HepG2 (cell line): ENCODE data around the gene RIPOR3. TPM values are rescaled to one million over a fixed set of nuclear protein-coding genes. Genes with fewer than 3 reads are reported as not detected.

Experiments used
- ATAC-seq: fragments of 200-7000 bp; cut with Tn5 transposase; 3 replicates; pipeline ENCODE4 v1.9.1; 2020; ENCODE audit warnings: mild to moderate bottlenecking, moderate library complexity
- BruUV-seq: library from RNA; stranded (reverse); fragments of 400-500 nt; replicated peaks from 2 replicates; lab custom pipeline; 2021; lab: Mats Ljungman, UMichigan
- CTCF ChIA-PET: fragments of 300-600 bp; formaldehyde crosslinking; extraction: SDS; loops from one replicate; lab custom pipeline; 2021; ENCODE audit warnings: low total read pairs, inconsistent platforms, low intra/inter-chr PET ratio; lab: Yijun Ruan, JAX
- POLR2A ChIA-PET: fragments of 350-600 bp; sonication (Branson Sonifier 250); formaldehyde crosslinking; loops from one replicate; lab custom pipeline; 2020; ENCODE audit warnings: antibody characterized with exemption, inconsistent platforms; lab: Yijun Ruan, JAX
- DNase-seq: peaks from one replicate; pipeline ENCODE4 v3.0.0-alpha.2; 2015; ENCODE audit warnings: low spot score
- FAIRE-seq: peaks from 3 replicates; lab custom pipeline; 2011; peaks lifted over from hg19 to GRCh38; lab: Jason Lieb, UNC
- H2AFZ ChIP-seq: one replicate; pipeline ENCODE4 v1.6.1; 2011; ENCODE audit warnings: low read length, inconsistent platforms
- H3K27ac ChIP-seq: fragments of 300-600 bp; 3 replicates; pipeline ENCODE4 v1.8.0; 2011; ENCODE audit warnings: mixed run types, mild to moderate bottlenecking, mixed read lengths, low read length, inconsistent platforms; ENCODE audit not compliant: insufficient read depth; ENCODE audit errors: extremely low read length
- H3K27me3 ChIP-seq, 2 experiments: fragments of 200-600 bp in 1 of 2; 2 replicates in 1 of 2; 3 replicates in 1 of 2; pipeline versions ENCODE4 v1.6.0 to v1.8.0; 2011; ENCODE audit warnings: low read length in 2 of 2, mild to moderate bottlenecking in 2 of 2, moderate library complexity in 2 of 2, inconsistent platforms in 1 of 2; ENCODE audit not compliant: insufficient read depth in 2 of 2, control insufficient read depth in 1 of 2
- H3K36me3 ChIP-seq, 2 experiments: fragments of 200-600 bp in 1 of 2; replicated peaks in 1 of 2; 2 replicates in 1 of 2; 3 replicates in 1 of 2; pipeline versions ENCODE4 v1.5.1 to v1.8.0; 2011; ENCODE audit warnings: low read length in 2 of 2, inconsistent platforms in 1 of 2; ENCODE audit not compliant: insufficient read depth in 2 of 2, control insufficient read depth in 1 of 2
- H3K4me1 ChIP-seq: 2 replicates; pipeline ENCODE4 v1.5.1; 2012; ENCODE audit warnings: low read length, inconsistent platforms; ENCODE audit not compliant: insufficient read depth
- H3K4me2 ChIP-seq: 2 replicates; pipeline ENCODE4 v1.6.0; 2011; ENCODE audit warnings: low read depth, low read length, inconsistent platforms
- H3K4me3 ChIP-seq, 3 experiments: fragments of 200-600 bp in 1 of 3; sonication (generic), shearing (Covaris generic) in 1 of 3; replicated peaks in 1 of 3; 2 replicates each; pipeline ENCODE4 v1.5.1; 2011 to 2016; ENCODE audit warnings: low read length in 3 of 3, inconsistent platforms in 2 of 3, low read depth in 2 of 3, mild to moderate bottlenecking in 2 of 3, control low read depth in 1 of 3, mixed read lengths in 1 of 3; ENCODE audit not compliant: insufficient read depth in 1 of 3
- H3K79me2 ChIP-seq: one replicate; pipeline ENCODE4 v1.6.1; 2011; ENCODE audit warnings: low read length, inconsistent platforms; ENCODE audit not compliant: insufficient read depth
- H3K9ac ChIP-seq: 2 replicates; pipeline ENCODE4 v1.6.0; 2011; ENCODE audit warnings: mild to moderate bottlenecking, low read depth, low read length, inconsistent platforms; ENCODE audit not compliant: insufficient read depth
- H3K9me3 ChIP-seq: 2 replicates; pipeline ENCODE4 v1.5.1; 2012; ENCODE audit warnings: mild to moderate bottlenecking, low read length
- H4K20me1 ChIP-seq: 2 replicates; pipeline ENCODE4 v1.6.0; 2011; ENCODE audit warnings: inconsistent platforms, mild to moderate bottlenecking, low read length, moderate library complexity; ENCODE audit not compliant: insufficient read depth
- ARID2 ChIP-seq: sonication (generic); formaldehyde crosslinking; IDR thresholded peaks from 2 replicates; pipeline ENCODE4 v1.8.1; 2022; ENCODE audit warnings: mild to moderate bottlenecking, missing genetic modification reagents, borderline replicate concordance
- CSRNP2 ChIP-seq: sonication (generic); formaldehyde crosslinking; conservative IDR thresholded peaks from 2 replicates; pipeline ENCODE4 v1.8.0; 2022; ENCODE audit warnings: low read depth, missing genetic modification reagents
- EHMT2 ChIP-seq: fragments of 200-600 bp; sonication (generic); IDR thresholded peaks from 2 replicates; pipeline ENCODE4 v1.7.0; 2017; ENCODE audit warnings: antibody characterized with exemption, low read depth, low read length, borderline replicate concordance
- GTF2F1 ChIP-seq: fragments of 150-350 bp; IDR thresholded peaks from 2 replicates; pipeline ENCODE4 v1.6.1; 2014; ENCODE audit warnings: low read length
- KAT7 ChIP-seq: IDR thresholded peaks from 2 replicates; pipeline ENCODE4 v1.6.1; 2018; ENCODE audit warnings: borderline replicate concordance, missing compliant biosample characterization
- NR3C1 ChIP-seq: sonication (generic); formaldehyde crosslinking; IDR thresholded peaks from 2 replicates; pipeline ENCODE4 v1.4.0; 2020; ENCODE audit warnings: missing genetic modification reagents
- PREB ChIP-seq: sonication (generic); formaldehyde crosslinking; IDR thresholded peaks from 2 replicates; pipeline ENCODE4 v1.4.0; 2020; ENCODE audit warnings: missing genetic modification reagents
- RORA ChIP-seq: sonication (generic); formaldehyde crosslinking; IDR thresholded peaks from 2 replicates; pipeline ENCODE4 v1.5.0; 2020; ENCODE audit warnings: mild to moderate bottlenecking, missing genetic modification reagents, moderate library complexity
- SATB2 ChIP-seq: sonication (generic); formaldehyde crosslinking; IDR thresholded peaks from 2 replicates; pipeline ENCODE4 v1.5.0; 2020; ENCODE audit warnings: missing genetic modification reagents
- STAG1 ChIP-seq: sonication (generic); formaldehyde crosslinking; IDR thresholded peaks from 2 replicates; pipeline ENCODE4 v1.4.0; 2020; ENCODE audit warnings: missing genetic modification reagents
- ZBTB3 ChIP-seq: sonication (generic); formaldehyde crosslinking; IDR thresholded peaks from 2 replicates; pipeline ENCODE4 v1.4.0; 2020; ENCODE audit warnings: low read depth, mild to moderate bottlenecking, moderate library complexity, missing genetic modification reagents, borderline replicate concordance
- ZBTB39 ChIP-seq: sonication (generic); formaldehyde crosslinking; IDR thresholded peaks from 2 replicates; pipeline ENCODE4 v1.5.0; 2020; ENCODE audit warnings: missing genetic modification reagents
- ZKSCAN8 ChIP-seq: IDR thresholded peaks from 2 replicates; pipeline ENCODE4 v1.6.1; 2016; ENCODE audit warnings: borderline replicate concordance, missing genetic modification reagents, missing compliant biosample characterization
- ZNF136 ChIP-seq: sonication (generic); formaldehyde crosslinking; IDR thresholded peaks from 2 replicates; pipeline ENCODE4 v1.8.1; 2022; ENCODE audit warnings: low read depth, mild to moderate bottlenecking, moderate library complexity, missing genetic modification reagents
- ZNF232 ChIP-seq: sonication (generic); formaldehyde crosslinking; IDR thresholded peaks from 2 replicates; pipeline ENCODE4 v1.4.0; 2020; ENCODE audit warnings: missing genetic modification reagents, borderline replicate concordance
- ZNF546 ChIP-seq: sonication (generic); formaldehyde crosslinking; conservative IDR thresholded peaks from 2 replicates; pipeline ENCODE4 v1.8.1; 2023; ENCODE audit warnings: mild to moderate bottlenecking, missing genetic modification reagents
- ZNF580 ChIP-seq: IDR thresholded peaks from 2 replicates; pipeline ENCODE4 v1.6.1; 2016; ENCODE audit warnings: low read depth, borderline replicate concordance
- ZNF660 ChIP-seq: sonication (generic); formaldehyde crosslinking; IDR thresholded peaks from 2 replicates; pipeline ENCODE4 v1.5.1; 2020; ENCODE audit warnings: mild to moderate bottlenecking, low read depth, missing genetic modification reagents, borderline replicate concordance
- WGBS: methylation state at CpG from one replicate; pipeline ENCODE4 v1.1.6; 2017; ENCODE audit warnings: low lambda C conversion rate; 5-methylcytosine and 5-hydroxymethylcytosine counted together
- in situ Hi-C: cut with HindIII; loops from 2 replicates; pipeline ENCODE4 v1.10.0; 2017; ENCODE audit warnings: low pct_unique_long_range_greater_than_20kb; ENCODE audit not compliant: extremely low pct_ligation_motif_present
- intact Hi-C: fragments of 100-400 bp; cut with micrococcal nuclease; formaldehyde crosslinking; loops from one replicate; pipeline ENCODE4 v1.10.0; 2022; ENCODE audit not compliant: unreplicated experiment
- polyA plus RNA-seq, 8 experiments: library from polyadenylated mRNA; depleted of rRNA in 3 of 8; stranded (reverse) in 7 of 8; unstranded in 1 of 8; fragments of >200 nt; fragmentation: Illumina TruSeq in 4 of 8; extraction: Trizol in 4 of 8; gene quantifications; 2 replicates each; pipeline versions ENCODE4 v1.2.1 to v1.2.3, GENCODE V29; 2011 to 2016; ENCODE audit warnings: low read depth in 4 of 8, missing spikeins in 1 of 8, mixed read lengths in 1 of 8; ENCODE audit not compliant: insufficient read depth in 1 of 8
- total RNA-seq, 5 experiments: library from RNA; depleted of rRNA; stranded (reverse); fragments of >200 nt; fragmentation: Illumina TruSeq; extraction: Trizol; gene quantifications; 2 replicates each; pipeline ENCODE4 v1.2.3, GENCODE V29; 2016; ENCODE audit warnings: low read depth in 1 of 5

RIPOR3 gene
- total and polyA plus RNA-seq, 2 of the 13 experiments (the other 11 are each of a cell fraction or from before 2014, with no cell fraction given) = 0.18 TPM; not detected in 1

- CTCF ChIA-PET = interaction anchor here (0.7 to 1.8 kb wide), 6 partner anchors 10 to 113 kb away, joined by 3 to 13 read pairs (median 3); no protein-coding TSS in a partner anchor
- Histone ChIP-seq H3K27ac (no peak overlapping the region), H3K36me3 (no peaks in the 10 kb centered on the region), H3K9me3 (no peaks in the 10 kb centered on the region), H3K4me3 (peak overlapping the region; percentile 6 to 67 (median 11); a peak in 4 of 6 replicates), H3K4me1 (peaks cover 35% of the 10 kb centered on the region), H3K4me2 (peak overlapping the region; percentile 84), H2AFZ (peak overlapping the region; percentile 44), H4K20me1 (no peaks in the 10 kb centered on the region), H3K79me2 (no peaks in the 10 kb centered on the region), H3K27me3 (peaks cover 16 to 51% of the 10 kb centered on the region in 2 experiments), H3K9ac (peak overlapping the region; percentile 38)
- peak; percentile 77 for DNase-seq
- FAIRE-seq = peak; percentile 82
- peak; percentile 78 for ATAC-seq
- WGBS = under 1% methylated on average over 21 of the region's 21 CpGs
- intact Hi-C loops (no loop called here), in situ Hi-C loops (loop anchor here (25.0 kb wide), 1 partner anchor 101 kb away; the partner anchor contains the start of gene PARD6B)
- BruUV-seq = no TSS peak
- POLR2A ChIA-PET = interaction anchor here (0.9 to 1.9 kb wide), 2 partner anchors 94 to 108 kb away, joined by 3 to 7 read pairs; no protein-coding TSS in a partner anchor
- TF ChIP-seq SATB2 = no peak
- TF ChIP-seq PREB (CRISPR knock-in tag) = no peak
- no peak for TF ChIP-seq ARID2 (CRISPR knock-in tag)
- TF ChIP-seq RORA (CRISPR knock-in tag) = no peak
- 0 out of 2 replicates have a peak, but pooled peaks have one; percentile 48 for TF ChIP-seq ZKSCAN8 (CRISPR knock-in tag)
- peak; percentile 69; the same call in 1 of the 2 replicates for TF ChIP-seq ZNF232 (CRISPR knock-in tag)
- TF ChIP-seq NR3C1 = no peak
- TF ChIP-seq ZNF546 = peak; percentile 59; the same call in 1 of the 2 replicates
- TF ChIP-seq ZNF660 (CRISPR knock-in tag) = no peak
- no peak for TF ChIP-seq GTF2F1
- TF ChIP-seq ZNF580 (CRISPR knock-in tag) = peak; percentile 74; the same call in 1 of the 2 replicates
- no peak for TF ChIP-seq EHMT2
- TF ChIP-seq ZBTB39 (CRISPR knock-in tag) = no peak
- peak; percentile 71 for TF ChIP-seq STAG1 (CRISPR knock-in tag)
- 0 out of 2 replicates have a peak, but pooled peaks have one; percentile 48 for TF ChIP-seq ZBTB3 (CRISPR knock-in tag)
- TF ChIP-seq KAT7 (CRISPR knock-in tag) = no peak
- TF ChIP-seq ZNF136 (CRISPR knock-in tag) = peak; percentile 87; the same call in 1 of the 2 replicates
- no peak for TF ChIP-seq CSRNP2 (CRISPR knock-in tag)
Observed at GRCh38 chr20:50635676-50636600, 55.4 kb downstream of the RIPOR3 start.
